Measurements from ENCODE around the gene SNF8.
A peak's percentile ranks its signal among the peaks of the same experiment; 100 is the strongest.

SNF8 gene

GRCh38 chr17:48928876-48929811, 15.5 kb downstream of the SNF8 start:
- DNase-seq, result no peak

DNA sequence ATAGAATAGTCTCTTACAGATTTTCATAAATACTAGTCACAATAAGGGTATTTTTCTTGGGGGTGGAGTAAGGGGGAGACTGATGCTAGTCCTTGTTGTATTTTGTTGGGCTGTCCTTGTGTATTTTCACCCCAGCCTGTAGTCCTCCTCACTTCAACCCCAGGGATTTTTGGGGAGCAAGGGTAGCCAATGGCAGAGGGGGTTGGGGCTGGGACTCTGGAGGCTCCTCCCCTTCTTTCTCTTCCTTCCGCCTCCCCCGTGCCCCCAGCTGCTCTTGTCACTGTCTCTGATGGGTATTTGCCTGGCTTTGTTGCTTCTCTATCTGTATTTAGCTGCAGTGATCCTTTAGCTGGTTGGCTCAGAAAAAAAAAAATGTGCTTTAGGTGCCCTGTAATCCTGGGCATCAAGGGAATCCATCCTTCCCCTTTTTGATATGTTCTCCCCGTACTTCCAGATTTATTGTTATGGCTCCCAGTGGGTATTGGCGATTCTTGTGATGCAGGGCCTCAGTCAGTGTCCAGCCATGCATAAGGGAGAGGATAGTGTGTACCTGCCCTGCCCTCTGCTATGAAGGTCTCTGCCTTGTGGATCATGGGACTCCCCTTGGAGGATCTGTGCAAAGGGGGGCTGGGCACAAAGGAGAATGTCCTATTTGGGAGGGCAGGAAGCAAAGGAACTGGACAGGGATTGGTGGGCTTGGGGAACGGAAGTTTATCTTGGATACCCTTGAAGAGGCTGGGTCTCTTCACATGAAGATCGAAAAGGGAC, 16.5 kb downstream of the SNF8 start:
- DNase-seq, result no peak

GRCh38 chr17:48925991-48926342, 18.7 kb downstream of the SNF8 start:
- no peak for DNase-seq

- DNase-seq, result no peak
These were observed 19.2 kb downstream of the SNF8 start for GRCh38 chr17:48925251-48925990.

DNA sequence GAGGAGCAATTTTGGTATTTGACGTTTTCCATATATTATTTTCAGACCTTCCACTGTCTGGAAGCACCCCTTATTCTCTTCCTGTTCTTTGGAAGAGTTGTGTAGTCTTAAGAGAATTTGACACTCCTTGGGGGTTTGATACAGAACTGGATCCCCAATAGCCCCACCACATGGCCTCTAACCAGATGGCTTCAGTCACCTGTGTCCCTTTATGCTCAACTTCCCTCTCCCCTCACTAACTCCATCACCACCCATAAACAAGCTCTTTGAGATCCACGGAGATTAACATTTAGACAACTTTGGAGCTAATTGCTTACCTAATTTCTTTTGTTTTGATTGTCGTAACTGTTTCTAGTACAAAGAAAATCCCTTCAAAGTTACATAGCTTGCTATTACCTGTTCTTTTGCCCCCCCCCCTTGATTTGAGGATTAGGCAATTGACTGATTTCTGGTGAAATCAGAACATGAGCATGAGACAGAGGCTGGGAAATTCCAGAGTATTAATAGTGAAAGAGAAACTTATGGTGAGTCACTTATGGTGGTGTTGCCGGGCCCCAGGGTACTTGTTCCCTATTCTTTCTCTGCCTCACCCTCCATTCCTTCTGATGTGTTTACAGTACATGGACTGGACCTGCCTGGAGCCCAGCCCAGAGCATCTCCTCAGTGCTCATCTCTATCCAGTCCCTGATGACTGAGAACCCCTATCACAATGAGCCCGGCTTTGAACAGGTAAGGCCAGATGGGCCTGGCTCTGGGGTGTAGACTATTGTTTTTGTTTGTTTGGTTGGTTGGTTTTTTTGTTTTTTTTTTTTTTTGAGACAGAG, 29.0 kb downstream of the SNF8 start:
- DNase-seq, result peak; percentile 61

- DNase-seq, result no peak
These were observed 32.2 kb downstream of the SNF8 start for GRCh38 chr17:48912476-48912875.

GRCh38 chr17:48910370-48910769, 34.3 kb downstream of the SNF8 start:
- no peak for DNase-seq

- no peak for DNase-seq
These were observed 34.9 kb downstream of the SNF8 start for GRCh38 chr17:48909783-48910182.

DNA sequence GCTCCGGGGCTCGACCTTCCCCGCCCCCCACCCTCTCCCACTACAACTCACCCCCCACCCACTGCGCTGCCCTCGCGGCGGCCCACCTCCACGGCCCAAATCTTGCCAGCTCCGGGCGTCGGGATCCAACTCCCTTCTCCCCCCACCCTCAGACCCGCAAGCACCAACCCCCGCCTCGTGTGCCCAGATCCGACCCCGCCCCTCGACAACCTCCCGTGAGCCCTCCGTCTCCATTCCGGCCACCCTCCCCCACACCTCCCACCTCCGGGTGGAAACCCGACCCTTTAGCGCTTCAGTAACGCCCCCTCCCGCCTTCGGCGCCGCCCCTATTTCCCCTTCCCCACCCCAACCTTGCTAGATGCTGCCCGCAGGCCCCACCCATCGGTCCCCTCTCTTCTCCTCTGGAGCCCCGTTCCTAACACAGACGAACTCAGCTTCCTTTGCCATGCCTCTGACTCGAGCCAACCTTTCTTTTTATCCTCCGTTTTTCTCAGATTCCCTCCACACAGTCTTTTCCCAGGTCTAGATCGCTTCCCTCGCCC, 35.7 kb downstream of the SNF8 start:
- DNase-seq, result peak; percentile 91

- DNase-seq, result peak; percentile 95
These were observed 36.4 kb downstream of the SNF8 start, which contains the start of gene UBE2Z for GRCh38 chr17:48908047-48908843. Gene UBE2Z, plus strand, starts transcription at chr17:48908407. Its CDS starts 97 bp downstream, at chr17:48908504.

- peak; percentile 42 for DNase-seq
These were observed 37.0 kb downstream of the SNF8 start for GRCh38 chr17:48907713-48908046.

DNA sequence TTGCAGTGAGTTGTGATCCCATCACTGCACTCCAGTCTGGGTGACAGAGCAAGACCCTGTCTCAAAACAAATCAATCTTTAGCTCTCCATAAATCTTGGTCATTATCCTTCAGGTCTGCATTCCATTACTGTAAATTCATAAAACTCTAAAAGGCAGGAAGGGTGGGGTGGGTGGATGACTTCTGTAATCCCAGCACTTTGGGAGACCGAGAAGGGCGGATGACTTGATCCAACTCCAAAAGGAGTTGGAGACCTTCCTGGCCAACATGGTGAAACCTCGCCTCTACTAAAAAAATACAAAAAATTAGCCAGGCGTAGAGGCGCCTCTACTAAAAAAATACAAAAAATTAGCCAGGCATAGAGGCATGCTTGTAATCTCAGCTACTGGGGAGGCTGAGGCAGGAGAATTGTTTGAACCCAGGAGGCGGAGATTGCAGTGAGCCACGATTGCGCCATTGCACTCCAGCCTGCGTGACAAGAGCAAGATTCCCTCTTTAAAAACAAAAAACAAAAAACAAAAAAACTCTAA, 38.6 kb downstream of the SNF8 start:
- no peak for DNase-seq

DNA sequence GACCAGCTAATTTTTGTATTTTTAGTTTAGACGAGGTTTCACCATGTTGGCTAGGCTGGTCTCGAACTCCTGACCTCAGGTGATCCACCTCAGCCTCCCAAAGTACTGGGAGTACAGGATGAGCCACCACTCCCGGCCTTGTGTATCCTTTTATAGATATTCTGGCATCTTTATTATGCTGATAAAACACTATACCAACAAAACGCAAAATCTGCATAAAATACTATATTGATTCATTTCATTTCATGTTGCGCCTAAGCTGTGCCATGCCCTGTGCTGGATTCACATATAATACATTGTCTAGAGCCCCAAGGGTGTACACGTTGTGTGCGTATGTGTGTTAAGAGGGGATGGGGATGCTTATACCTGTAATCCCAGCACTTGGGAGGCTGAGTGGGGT, 40.2 kb downstream of the SNF8 start:
- no peak for DNase-seq

GRCh38 chr17:48903401-48903800, 41.2 kb downstream of the SNF8 start:
- no peak for DNase-seq

- DNase-seq, result no peak
These were observed 43.4 kb downstream of the SNF8 start for GRCh38 chr17:48901241-48901640.

DNA sequence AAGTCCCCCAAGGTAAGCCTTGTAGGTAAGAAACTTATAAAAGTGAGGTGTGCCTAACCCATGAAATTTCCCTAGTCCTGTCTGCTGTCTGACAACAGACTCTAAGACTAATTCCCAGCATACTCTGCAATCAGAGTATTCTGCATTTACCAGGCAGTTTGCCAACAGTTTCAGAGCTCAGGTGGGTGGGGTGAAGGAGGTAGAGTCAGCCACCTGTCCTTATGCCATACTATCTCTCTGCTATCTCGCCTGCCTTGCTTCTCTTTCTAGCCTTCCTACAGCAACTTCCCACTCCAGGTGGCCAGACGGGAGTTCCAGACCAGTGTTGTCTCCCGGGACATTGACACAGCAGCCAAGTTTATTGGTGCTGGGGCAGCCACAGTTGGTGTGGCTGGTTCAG, 49.8 kb downstream of the SNF8 start:
- DNase-seq, result no peak

DNA sequence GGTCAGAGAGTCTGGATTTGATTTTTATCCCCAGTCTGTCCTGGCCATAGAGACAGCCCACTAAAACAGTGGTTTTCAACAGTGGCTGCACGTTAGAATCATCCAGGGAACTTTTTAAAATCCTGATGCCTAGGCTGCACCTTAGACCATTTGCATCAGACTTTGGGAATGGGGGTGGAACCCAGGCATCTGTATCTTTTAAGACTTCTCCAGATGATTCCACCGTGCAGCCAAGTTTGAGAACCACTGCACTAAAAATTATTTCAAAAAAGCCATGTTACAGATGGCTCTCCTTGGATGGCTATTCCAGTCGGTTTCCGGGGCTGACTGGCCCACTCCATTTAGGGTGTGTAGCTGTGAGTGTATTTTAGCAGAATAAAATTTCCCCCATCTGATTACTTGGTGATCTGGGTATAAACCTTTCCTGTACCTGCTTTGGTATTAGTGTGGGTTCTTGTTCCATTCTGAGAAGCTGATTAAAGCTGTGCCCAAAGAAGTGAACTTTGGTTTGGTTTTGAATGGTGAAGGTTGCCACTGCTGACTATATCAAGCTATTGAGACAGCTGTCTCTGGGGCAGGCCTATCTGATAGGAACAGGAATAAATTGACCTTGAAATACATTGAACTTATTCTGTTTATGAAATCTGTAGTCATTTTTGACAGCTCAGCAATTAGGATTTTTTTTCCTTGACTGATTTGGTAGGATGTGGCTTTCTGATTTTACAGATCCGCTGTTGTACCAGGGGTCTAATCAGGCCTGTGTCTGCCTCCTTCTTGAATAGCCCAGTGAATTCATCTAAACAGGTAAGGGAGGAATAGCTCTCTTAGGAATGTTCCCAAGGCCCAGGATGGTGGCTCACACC, 50.8 kb downstream of the SNF8 start:
- DNase-seq, result no peak

- DNase-seq, result no peak
These were observed 51.5 kb downstream of the SNF8 start for GRCh38 chr17:48892940-48893645.

GRCh38 chr17:48890086-48890485, 54.6 kb downstream of the SNF8 start:
- DNase-seq, result no peak

Data from CD4-positive, alpha-beta T cell treated with Interleukin-21 for 1 hour (primary cell).